Esophagus squamous epithelium (tissue), 4 donors: ENCODE measurements around the gene FN3KRP.

Source experiments
- POLR2A ChIP-seq, 4 donors: fragments of 450-650 bp; IDR thresholded peaks; one replicate each; pipeline ENCODE4 v1.6.1; 2017; ENCODE audit warnings: antibody characterized with exemption in 4 of 4, mild to moderate bottlenecking in 4 of 4, moderate library complexity in 3 of 4
- TF ChIP-seq, protein P1 (sequence below), 6 experiments: fragments of 450-650 bp in 4 of 6; fragments of 200-600 bp in 2 of 6; sonication (generic) in 2 of 6; IDR thresholded peaks; one replicate each; pipeline ENCODE4 v1.5.1; 2016 to 2019; ENCODE audit warnings: antibody characterized with exemption in 6 of 6, mild to moderate bottlenecking in 4 of 6, moderate library complexity in 4 of 6

DNA sequence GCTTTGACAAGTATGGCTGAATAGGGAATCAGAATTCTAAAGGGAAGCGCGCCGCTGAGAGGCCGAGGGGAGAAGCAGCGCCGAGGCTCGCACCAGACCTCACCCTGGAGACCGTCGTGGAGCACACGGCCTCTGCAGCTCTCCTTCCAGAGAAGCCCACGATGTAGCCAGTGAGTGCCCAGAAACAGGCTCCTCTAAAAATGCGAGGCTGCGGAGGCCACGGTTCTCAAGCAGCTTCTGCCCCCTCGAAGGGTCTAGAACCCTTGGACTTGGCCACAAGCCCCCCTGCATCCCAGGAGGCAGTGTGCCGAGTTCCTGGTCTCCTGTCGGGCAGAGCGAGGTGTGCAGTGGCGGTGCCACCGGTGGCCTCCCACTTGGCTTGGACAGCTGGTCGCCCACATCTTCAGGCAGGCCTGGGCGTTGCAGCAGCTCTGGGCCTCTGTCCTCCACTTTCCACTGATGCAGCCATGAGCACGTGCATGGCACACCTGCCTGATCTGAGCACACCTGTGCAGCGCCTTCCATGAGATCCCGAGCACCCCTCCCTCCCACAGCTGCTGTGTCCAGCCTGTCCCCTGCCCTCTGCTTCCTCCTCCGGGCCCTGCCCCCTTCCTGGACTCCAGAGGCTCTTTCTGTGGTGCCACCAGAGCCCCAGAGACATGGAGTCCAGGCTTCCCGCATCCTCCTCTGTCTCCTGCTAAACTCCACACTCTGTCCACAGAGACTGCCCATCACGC lies 49.4 kb upstream of the FN3KRP start:
- TF ChIP-seq, protein P1, sequence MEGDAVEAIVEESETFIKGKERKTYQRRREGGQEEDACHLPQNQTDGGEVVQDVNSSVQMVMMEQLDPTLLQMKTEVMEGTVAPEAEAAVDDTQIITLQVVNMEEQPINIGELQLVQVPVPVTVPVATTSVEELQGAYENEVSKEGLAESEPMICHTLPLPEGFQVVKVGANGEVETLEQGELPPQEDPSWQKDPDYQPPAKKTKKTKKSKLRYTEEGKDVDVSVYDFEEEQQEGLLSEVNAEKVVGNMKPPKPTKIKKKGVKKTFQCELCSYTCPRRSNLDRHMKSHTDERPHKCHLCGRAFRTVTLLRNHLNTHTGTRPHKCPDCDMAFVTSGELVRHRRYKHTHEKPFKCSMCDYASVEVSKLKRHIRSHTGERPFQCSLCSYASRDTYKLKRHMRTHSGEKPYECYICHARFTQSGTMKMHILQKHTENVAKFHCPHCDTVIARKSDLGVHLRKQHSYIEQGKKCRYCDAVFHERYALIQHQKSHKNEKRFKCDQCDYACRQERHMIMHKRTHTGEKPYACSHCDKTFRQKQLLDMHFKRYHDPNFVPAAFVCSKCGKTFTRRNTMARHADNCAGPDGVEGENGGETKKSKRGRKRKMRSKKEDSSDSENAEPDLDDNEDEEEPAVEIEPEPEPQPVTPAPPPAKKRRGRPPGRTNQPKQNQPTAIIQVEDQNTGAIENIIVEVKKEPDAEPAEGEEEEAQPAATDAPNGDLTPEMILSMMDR (IDR thresholded peaks at IDR 0.05), result no peak
- no peak for TF ChIP-seq POLR2A (IDR thresholded peaks at IDR 0.05)
